RWPE2 (cell line): Measurements from ENCODE around the gene INO80B.
"Not testable (repeated sequence)": the region's sequence is repeated elsewhere in the genome, so short reads cannot be mapped to it uniquely, and the experiment has no call there.

Source experiments
- ATAC-seq: fragments of 200-7000 bp; cut with Tn5 transposase; 3 replicates; pipeline ENCODE4 v1.9.1; 2021; ENCODE audit warnings: low read depth
- DNase-seq: peaks from one replicate; pipeline ENCODE4 v3.0.0-alpha.2; 2020; ENCODE audit warnings: low spot score
- H3K27ac ChIP-seq: fragments of 450-650 bp; 2 replicates; pipeline ENCODE4 v1.5.1; 2017; ENCODE audit warnings: mild to moderate bottlenecking; ENCODE audit not compliant: poor library complexity, severe bottlenecking
- H3K27me3 ChIP-seq: fragments of 250-450 bp; sonication (Bioruptor Pico); 2 replicates; pipeline ENCODE4 v1.5.1; 2021; ENCODE audit warnings: mild to moderate bottlenecking, moderate library complexity; ENCODE audit not compliant: insufficient read depth, poor library complexity, severe bottlenecking
- H3K36me3 ChIP-seq: fragments of 250-450 bp; sonication (Bioruptor Pico); 2 replicates; pipeline ENCODE4 v1.5.1; 2020; ENCODE audit warnings: low read depth, mild to moderate bottlenecking, moderate library complexity
- H3K4me1 ChIP-seq: fragments of 250-450 bp; sonication (Bioruptor Pico); 2 replicates; pipeline ENCODE4 v1.5.1; 2021; ENCODE audit warnings: mild to moderate bottlenecking, moderate library complexity; ENCODE audit not compliant: insufficient read depth, poor library complexity, severe bottlenecking
- H3K4me3 ChIP-seq: fragments of 250-450 bp; sonication (Bioruptor Pico); 2 replicates; pipeline ENCODE4 v1.5.1; 2021; ENCODE audit warnings: mild to moderate bottlenecking, moderate library complexity; ENCODE audit not compliant: severe bottlenecking
- H3K9me3 ChIP-seq: fragments of 250-450 bp; sonication (Bioruptor Pico); 2 replicates; pipeline ENCODE4 v1.5.1; 2021; ENCODE audit warnings: mild to moderate bottlenecking, moderate library complexity; ENCODE audit not compliant: severe bottlenecking
- CTCF ChIP-seq: fragments of 450-650 bp; IDR thresholded peaks from one replicate; pipeline ENCODE4 v1.5.1; 2017; ENCODE audit warnings: mild to moderate bottlenecking, moderate library complexity; ENCODE audit not compliant: poor library complexity, severe bottlenecking

The INO80B gene

DNA sequence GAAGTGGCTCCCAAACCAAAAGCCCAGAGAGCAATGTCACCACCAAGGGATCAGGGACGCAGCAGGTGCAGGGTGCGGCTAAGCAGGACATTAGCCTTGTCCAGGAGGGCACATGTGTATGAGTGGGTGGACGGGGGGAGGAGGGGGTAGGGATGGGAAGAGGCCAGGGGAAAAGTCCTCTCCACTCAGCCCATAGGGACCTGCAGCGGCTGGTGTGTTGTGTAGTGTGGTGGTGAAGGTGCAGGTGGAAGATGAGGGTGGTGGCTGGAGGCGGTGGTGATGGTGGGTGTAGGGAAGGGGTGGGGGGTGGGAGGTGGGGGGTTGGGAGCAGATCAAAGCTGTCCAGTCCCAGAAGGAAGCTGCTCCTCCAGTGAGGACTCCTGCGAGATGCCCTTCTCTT is 37.1 kb upstream of the INO80B start:
- peaks cover 4% of the 10 kb centered on the region for H3K4me1 ChIP-seq
- H3K27ac ChIP-seq: no peak overlapping the region
- no peak for ATAC-seq
- H3K9me3 ChIP-seq: no peaks in the 10 kb centered on the region
- no peak for TF ChIP-seq CTCF
- no peaks in the 10 kb centered on the region for H3K27me3 ChIP-seq
- DNase-seq: no peak
- H3K36me3 ChIP-seq: no peaks in the 10 kb centered on the region
- no peak overlapping the region for H3K4me3 ChIP-seq

- DNase-seq (no peak), ATAC-seq (no peak)
- Histone ChIP-seq H3K27ac (no peak overlapping the region), H3K4me1 (peaks cover 4% of the 10 kb centered on the region), H3K9me3 (no peaks in the 10 kb centered on the region), H3K27me3 (no peaks in the 10 kb centered on the region), H3K36me3 (peaks cover 5% of the 10 kb centered on the region; the same call in 1 of the 2 replicates), H3K4me3 (no peak overlapping the region)
- no peak for TF ChIP-seq CTCF
Observed at GRCh38 chr2:74418312-74418711, 36.6 kb upstream of the INO80B start.

DNA sequence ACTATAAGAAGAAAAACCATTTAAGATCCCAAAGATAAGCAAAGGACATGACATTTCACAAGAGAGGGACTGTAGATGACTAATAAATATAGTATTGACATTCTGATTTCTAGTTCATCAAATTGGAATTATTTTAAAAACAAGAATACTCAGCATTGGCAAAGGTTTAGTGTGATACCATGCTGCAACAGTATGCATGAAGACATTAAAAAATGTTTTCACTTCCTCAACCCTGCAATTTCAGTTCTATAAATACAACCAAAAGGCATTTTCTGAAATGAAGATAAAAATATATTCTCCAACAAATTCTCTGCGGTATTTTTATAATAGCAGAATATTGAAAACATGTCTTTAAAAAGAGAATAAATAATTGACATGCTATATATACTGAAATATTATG is 35.5 kb upstream of the INO80B start:
- H3K9me3 ChIP-seq: no peaks in the 10 kb centered on the region
- H3K27me3 ChIP-seq: no peaks in the 10 kb centered on the region
- ATAC-seq (no peak), DNase-seq (no peak)
- no peak overlapping the region for H3K4me3 ChIP-seq
- peaks cover 10% of the 10 kb centered on the region for H3K36me3 ChIP-seq
- TF ChIP-seq CTCF: no peak
- H3K27ac ChIP-seq: no peak overlapping the region
- H3K4me1 ChIP-seq: peaks cover 9% of the 10 kb centered on the region

DNA sequence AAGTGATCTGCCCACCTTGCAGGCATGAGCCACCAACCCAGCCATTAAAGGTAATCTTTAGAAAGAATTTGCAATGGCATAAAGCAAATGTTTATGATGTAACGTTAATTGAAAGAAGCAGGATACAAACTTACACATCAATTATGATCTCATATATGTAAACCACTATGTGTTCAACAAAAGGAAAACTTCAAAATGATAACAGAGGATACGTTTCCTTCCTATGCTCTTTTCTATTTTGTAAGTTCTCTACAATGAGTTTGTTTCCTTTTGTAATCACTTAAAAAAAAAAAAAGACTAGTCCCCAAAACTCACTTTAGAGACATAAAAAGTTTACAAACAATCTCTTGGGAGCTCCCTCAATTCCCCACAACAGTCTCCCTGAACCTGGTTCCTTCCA is 34.9 kb upstream of the INO80B start:
- Histone ChIP-seq H3K9me3 (no peaks in the 10 kb centered on the region), H3K27me3 (no peaks in the 10 kb centered on the region), H3K4me1 (peaks cover 15% of the 10 kb centered on the region), H3K4me3 (no peak overlapping the region), H3K27ac (no peak overlapping the region), H3K36me3 (peaks cover 17% of the 10 kb centered on the region)
- ATAC-seq: no peak
- TF ChIP-seq CTCF: no peak
- no peak for DNase-seq

- H3K36me3 ChIP-seq: peaks cover 20% of the 10 kb centered on the region
- H3K27ac ChIP-seq: peak overlapping the region; percentile 92
- peak overlapping the region; percentile 57 for H3K4me3 ChIP-seq
- not testable (repeated sequence) for DNase-seq, H3K9me3 ChIP-seq, ATAC-seq, H3K27me3 ChIP-seq
- peaks cover 21% of the 10 kb centered on the region for H3K4me1 ChIP-seq
Observed at GRCh38 chr2:74420443-74421103, 34.3 kb upstream of the INO80B start.
